NCI-H1694 (cell line): ENCODE results near the gene LYST.
A peak's percentile ranks its signal among the peaks of the same experiment; 100 is the strongest.
"Not testable (repeated sequence)": the region's sequence is repeated elsewhere in the genome, so short reads cannot be mapped to it uniquely, and the experiment has no call there.

Source experiments
- DNase-seq: peaks from one replicate; lab custom pipeline; 2025; lab: John Stamatoyannopoulos, UW

The LYST gene

GRCh38 chr1:235632506-235633401 lies 234.0 kb downstream of the LYST start:
- DNase-seq: peak; percentile 97

GRCh38 chr1:235631816-235632215 lies 234.9 kb downstream of the LYST start:
- no peak for DNase-seq

GRCh38 chr1:235628316-235629005 lies 238.2 kb downstream of the LYST start:
- no peak for DNase-seq

GRCh38 chr1:235625831-235626230 lies 240.9 kb downstream of the LYST start:
- DNase-seq: no peak

DNA sequence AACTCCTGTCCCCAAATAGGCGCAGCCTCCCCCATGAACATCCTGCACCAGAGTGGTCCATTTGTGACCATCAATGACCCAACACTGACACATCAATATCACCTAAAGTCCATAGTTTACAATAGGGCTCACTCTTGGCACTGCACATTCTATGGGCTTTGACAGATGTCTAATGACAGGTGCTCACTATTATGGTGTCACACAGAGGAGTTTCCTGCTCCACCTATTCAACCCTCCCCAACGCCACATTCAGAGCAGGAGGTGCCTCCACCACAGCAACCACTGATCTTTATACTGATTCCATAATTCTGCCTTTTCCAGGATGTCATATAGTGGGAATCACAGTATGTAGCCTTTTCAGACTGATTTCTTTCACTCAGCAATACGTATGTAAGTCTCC lies 241.4 kb downstream of the LYST start:
- DNase-seq: no peak

- DNase-seq: no peak
Observed at GRCh38 chr1:235624721-235625333, 241.9 kb downstream of the LYST start.

GRCh38 chr1:235622936-235623779 lies 243.5 kb downstream of the LYST start:
- DNase-seq: no peak

GRCh38 chr1:235619149-235619548 lies 247.6 kb downstream of the LYST start:
- DNase-seq: not testable (repeated sequence)

DNA sequence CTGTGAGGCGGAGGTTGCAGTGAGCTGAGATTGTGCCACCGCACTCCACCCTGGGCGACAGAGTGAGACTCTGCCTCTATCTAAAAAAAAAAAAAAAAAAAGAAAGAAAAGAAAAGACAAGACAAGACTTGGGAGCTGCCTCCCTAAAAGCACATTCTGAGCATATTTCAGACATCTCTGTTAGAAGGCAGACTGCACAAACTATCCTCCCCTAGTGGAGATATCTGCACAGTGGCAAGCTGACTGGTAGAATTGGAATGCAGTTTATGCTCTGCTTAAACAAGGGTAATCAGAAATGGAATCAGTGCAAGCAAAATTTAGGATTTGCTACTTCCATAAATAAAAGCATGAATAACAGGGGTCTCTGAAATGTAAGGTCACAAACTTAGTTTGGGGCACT lies 248.9 kb downstream of the LYST start:
- DNase-seq: no peak

DNA sequence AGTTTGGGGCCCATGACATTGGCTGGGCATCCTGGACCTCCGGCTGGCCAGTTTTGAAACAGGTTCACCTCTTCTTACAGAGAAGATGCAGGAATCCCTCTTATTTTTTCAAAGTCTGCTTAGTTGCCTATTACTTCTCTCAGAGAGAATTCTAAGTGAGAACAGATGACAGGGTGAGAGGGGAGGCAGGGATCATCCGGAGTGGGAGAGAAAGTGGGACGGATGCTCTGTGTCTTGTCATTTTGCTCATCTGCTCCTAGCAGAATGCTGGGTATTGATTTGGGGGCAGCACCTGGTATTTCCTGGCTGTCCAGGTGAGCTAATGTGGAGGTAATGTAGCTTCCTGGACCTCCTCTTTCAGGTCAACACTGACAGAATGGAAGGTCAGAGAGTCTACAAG lies 249.6 kb downstream of the LYST start:
- no peak for DNase-seq

GRCh38 chr1:235614442-235614954 lies 252.2 kb downstream of the LYST start:
- no peak for DNase-seq

DNA sequence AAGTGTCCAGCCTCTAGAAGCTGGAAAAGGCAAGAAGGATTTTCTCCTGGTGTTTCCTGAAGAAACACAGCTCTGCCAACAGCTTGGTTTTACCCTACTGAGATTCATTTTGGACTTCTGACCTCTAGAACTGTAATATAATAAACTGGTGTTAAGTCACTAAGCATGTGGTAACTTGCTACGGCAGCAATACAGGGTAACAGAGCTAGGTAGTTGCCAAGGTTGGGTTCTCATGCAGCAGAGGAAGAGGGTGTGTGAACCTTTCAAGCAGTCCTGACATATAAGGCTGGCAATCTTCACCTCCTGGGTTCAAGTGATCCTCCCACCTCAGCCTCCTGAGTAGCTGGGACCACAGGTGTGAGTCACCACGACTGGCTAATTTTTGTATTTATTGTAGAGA lies 253.1 kb downstream of the LYST start:
- DNase-seq: no peak

DNA sequence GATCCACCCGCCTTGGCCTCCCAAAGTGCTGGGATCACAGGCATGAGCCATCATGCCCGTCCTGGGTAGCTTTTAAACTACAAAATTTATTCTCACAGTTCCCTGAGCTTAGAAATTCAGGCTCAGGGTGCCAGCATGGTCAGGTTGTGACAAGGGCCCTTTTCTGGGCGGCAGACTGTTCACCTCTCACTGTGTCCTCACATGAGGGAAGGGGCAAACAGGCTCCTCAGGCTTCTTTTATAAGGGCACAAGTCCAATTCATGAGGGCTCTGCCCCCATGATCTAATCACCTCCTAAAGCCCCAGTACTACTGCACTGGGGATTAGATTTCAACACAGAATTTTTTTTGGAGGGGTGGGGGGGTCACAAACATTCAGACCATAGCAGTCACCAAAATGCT lies 253.9 kb downstream of the LYST start:
- DNase-seq: no peak
